Fibroblast of lung (primary cell): ENCODE measurements around the gene HMOX1.

Experiments used
- EZH2 ChIP-seq: IDR thresholded peaks from 2 replicates; pipeline ENCODE4 v1.5.1; 2012; ENCODE audit warnings: low read length, control low read depth, mild to moderate bottlenecking; ENCODE audit errors: missing control alignments
- TF ChIP-seq, protein P1 (sequence below), 2 donors: IDR thresholded peaks in 1 of 2; conservative IDR thresholded peaks in 1 of 2; 1 replicate in 1 of 2; 2 replicates in 1 of 2; pipeline ENCODE4 v1.5.1; 2011 to 2012; ENCODE audit warnings: low read length in 2 of 2, control low read depth in 1 of 2, inconsistent platforms in 1 of 2, low read depth in 1 of 2, mild to moderate bottlenecking in 1 of 2

- TF ChIP-seq, protein P1, sequence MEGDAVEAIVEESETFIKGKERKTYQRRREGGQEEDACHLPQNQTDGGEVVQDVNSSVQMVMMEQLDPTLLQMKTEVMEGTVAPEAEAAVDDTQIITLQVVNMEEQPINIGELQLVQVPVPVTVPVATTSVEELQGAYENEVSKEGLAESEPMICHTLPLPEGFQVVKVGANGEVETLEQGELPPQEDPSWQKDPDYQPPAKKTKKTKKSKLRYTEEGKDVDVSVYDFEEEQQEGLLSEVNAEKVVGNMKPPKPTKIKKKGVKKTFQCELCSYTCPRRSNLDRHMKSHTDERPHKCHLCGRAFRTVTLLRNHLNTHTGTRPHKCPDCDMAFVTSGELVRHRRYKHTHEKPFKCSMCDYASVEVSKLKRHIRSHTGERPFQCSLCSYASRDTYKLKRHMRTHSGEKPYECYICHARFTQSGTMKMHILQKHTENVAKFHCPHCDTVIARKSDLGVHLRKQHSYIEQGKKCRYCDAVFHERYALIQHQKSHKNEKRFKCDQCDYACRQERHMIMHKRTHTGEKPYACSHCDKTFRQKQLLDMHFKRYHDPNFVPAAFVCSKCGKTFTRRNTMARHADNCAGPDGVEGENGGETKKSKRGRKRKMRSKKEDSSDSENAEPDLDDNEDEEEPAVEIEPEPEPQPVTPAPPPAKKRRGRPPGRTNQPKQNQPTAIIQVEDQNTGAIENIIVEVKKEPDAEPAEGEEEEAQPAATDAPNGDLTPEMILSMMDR (conservative IDR thresholded peaks at IDR 0.05 in 1 of 2, IDR thresholded peaks at IDR 0.05 in 1 of 2; ENCODE audit: low read depth in 1 of 2, low read length in 2 of 2) = no peak
- TF ChIP-seq EZH2 = no peak
Observed at GRCh38 chr22:35398591-35398973, 17.7 kb downstream of the HMOX1 start.
